HL-60 (cell line): ENCODE data around the gene CHSY1.

Experiments used
- CTCF ChIP-seq: IDR thresholded peaks from one replicate; pipeline ENCODE4 v1.5.1; 2011; ENCODE audit warnings: low read length, control low read depth, inconsistent platforms; ENCODE audit not compliant: insufficient read depth
- GABPA ChIP-seq: IDR thresholded peaks from 2 replicates; pipeline ENCODE4 v1.6.1; 2012; ENCODE audit warnings: low read depth
- POLR2AphosphoS5 ChIP-seq: IDR thresholded peaks from 2 replicates; pipeline ENCODE4 v1.6.1; 2012; ENCODE audit warnings: low read depth
- TF ChIP-seq, protein P1 (sequence below): IDR thresholded peaks from 2 replicates; pipeline ENCODE4 v1.6.1; 2012; ENCODE audit warnings: low read depth; ENCODE audit not compliant: insufficient replicate concordance

- TF ChIP-seq CTCF (no peak), POLR2AphosphoS5 (no peak), GABPA (no peak)
- TF ChIP-seq, protein P1, sequence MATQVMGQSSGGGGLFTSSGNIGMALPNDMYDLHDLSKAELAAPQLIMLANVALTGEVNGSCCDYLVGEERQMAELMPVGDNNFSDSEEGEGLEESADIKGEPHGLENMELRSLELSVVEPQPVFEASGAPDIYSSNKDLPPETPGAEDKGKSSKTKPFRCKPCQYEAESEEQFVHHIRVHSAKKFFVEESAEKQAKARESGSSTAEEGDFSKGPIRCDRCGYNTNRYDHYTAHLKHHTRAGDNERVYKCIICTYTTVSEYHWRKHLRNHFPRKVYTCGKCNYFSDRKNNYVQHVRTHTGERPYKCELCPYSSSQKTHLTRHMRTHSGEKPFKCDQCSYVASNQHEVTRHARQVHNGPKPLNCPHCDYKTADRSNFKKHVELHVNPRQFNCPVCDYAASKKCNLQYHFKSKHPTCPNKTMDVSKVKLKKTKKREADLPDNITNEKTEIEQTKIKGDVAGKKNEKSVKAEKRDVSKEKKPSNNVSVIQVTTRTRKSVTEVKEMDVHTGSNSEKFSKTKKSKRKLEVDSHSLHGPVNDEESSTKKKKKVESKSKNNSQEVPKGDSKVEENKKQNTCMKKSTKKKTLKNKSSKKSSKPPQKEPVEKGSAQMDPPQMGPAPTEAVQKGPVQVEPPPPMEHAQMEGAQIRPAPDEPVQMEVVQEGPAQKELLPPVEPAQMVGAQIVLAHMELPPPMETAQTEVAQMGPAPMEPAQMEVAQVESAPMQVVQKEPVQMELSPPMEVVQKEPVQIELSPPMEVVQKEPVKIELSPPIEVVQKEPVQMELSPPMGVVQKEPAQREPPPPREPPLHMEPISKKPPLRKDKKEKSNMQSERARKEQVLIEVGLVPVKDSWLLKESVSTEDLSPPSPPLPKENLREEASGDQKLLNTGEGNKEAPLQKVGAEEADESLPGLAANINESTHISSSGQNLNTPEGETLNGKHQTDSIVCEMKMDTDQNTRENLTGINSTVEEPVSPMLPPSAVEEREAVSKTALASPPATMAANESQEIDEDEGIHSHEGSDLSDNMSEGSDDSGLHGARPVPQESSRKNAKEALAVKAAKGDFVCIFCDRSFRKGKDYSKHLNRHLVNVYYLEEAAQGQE = no peak
Observed at GRCh38 chr15:101248274-101248673, 3.6 kb downstream of the CHSY1 start.
